DND-41 (cell line): ENCODE measurements around the gene NLRC4.

Experiments used
- ATAC-seq: fragments of 200-7000 bp; cut with Tn5 transposase; 3 replicates; pipeline ENCODE4 v1.9.1; 2021; ENCODE audit warnings: low read depth; ENCODE audit not compliant: insufficient read depth
- DNase-seq: peaks from one replicate; pipeline ENCODE4 v3.0.0-alpha.2; 2020
- H2AFZ ChIP-seq: 2 replicates; pipeline ENCODE4 v1.6.0; 2012; ENCODE audit warnings: low read depth, low read length
- H3K27ac ChIP-seq: 2 replicates; pipeline ENCODE4 v1.5.1; 2012; ENCODE audit warnings: low read length, inconsistent platforms
- H3K27me3 ChIP-seq: fragments of 200-600 bp; sonication (generic); 2 replicates; pipeline ENCODE4 v1.6.0; 2012; ENCODE audit warnings: low read length, mild to moderate bottlenecking, inconsistent platforms; ENCODE audit not compliant: insufficient read depth, poor library complexity
- H3K36me3 ChIP-seq: 2 replicates; pipeline ENCODE4 v1.5.1; 2012; ENCODE audit warnings: low read length, inconsistent platforms; ENCODE audit not compliant: insufficient read depth
- H3K4me1 ChIP-seq: 2 replicates; pipeline ENCODE4 v1.5.1; 2012; ENCODE audit warnings: mild to moderate bottlenecking, low read length; ENCODE audit not compliant: insufficient read depth
- H3K4me2 ChIP-seq: 2 replicates; pipeline ENCODE4 v1.6.0; 2012; ENCODE audit warnings: mild to moderate bottlenecking, moderate library complexity, low read length, inconsistent platforms; ENCODE audit not compliant: insufficient read depth
- H3K4me3 ChIP-seq, 2 experiments: fragments of 200-600 bp in 1 of 2; shearing (Covaris generic) in 1 of 2; 2 replicates each; pipeline ENCODE4 v1.5.1; 2012 to 2016; ENCODE audit warnings: inconsistent platforms in 2 of 2, low read length in 2 of 2, mild to moderate bottlenecking in 2 of 2, low read depth in 1 of 2, moderate library complexity in 1 of 2
- H3K79me2 ChIP-seq: 2 replicates; pipeline ENCODE4 v1.6.0; 2012; ENCODE audit warnings: low read length, inconsistent platforms; ENCODE audit not compliant: insufficient read depth
- H3K9ac ChIP-seq: 2 replicates; pipeline ENCODE4 v1.6.0; 2012; ENCODE audit warnings: low read depth, mild to moderate bottlenecking, inconsistent platforms, low read length, moderate library complexity
- H3K9me3 ChIP-seq: 2 replicates; pipeline ENCODE4 v1.5.1; 2012; ENCODE audit warnings: low read length, moderate library complexity, mild to moderate bottlenecking, inconsistent platforms; ENCODE audit not compliant: insufficient read depth, severe bottlenecking
- H4K20me1 ChIP-seq: 2 replicates; pipeline ENCODE4 v1.6.0; 2012; ENCODE audit warnings: low read length; ENCODE audit not compliant: insufficient read depth
- CTCF ChIP-seq: IDR thresholded peaks from 2 replicates; pipeline ENCODE4 v1.5.1; 2012; ENCODE audit warnings: borderline replicate concordance, low read length, moderate library complexity, mild to moderate bottlenecking; ENCODE audit not compliant: poor library complexity, severe bottlenecking; ENCODE audit errors: extremely low read depth
- EZH2 ChIP-seq: IDR thresholded peaks from 3 replicates; pipeline ENCODE4 v1.6.1; 2012; ENCODE audit warnings: borderline replicate concordance, low read depth, mild to moderate bottlenecking, moderate library complexity, low read length, inconsistent platforms; ENCODE audit not compliant: severe bottlenecking

The NLRC4 gene

GRCh38 chr2:32231959-32232358 is 32.7 kb downstream of the NLRC4 start:
- Histone ChIP-seq H2AFZ (no peak overlapping the region), H3K4me2 (no peak overlapping the region), H3K79me2 (no peaks in the 10 kb centered on the region), H3K36me3 (no peaks in the 10 kb centered on the region), H3K27ac (no peak overlapping the region), H3K4me1 (no peaks in the 10 kb centered on the region), H3K9me3 (no peaks in the 10 kb centered on the region), H3K9ac (no peak overlapping the region), H3K27me3 (no peaks in the 10 kb centered on the region), H3K4me3 (no peak overlapping the region), H4K20me1 (no peaks in the 10 kb centered on the region)
- no peak for DNase-seq
- TF ChIP-seq EZH2 = no peak
- no peak for ATAC-seq

GRCh38 chr2:32229635-32230034 is 35.1 kb downstream of the NLRC4 start:
- Histone ChIP-seq H3K9me3 (no peaks in the 10 kb centered on the region), H4K20me1 (no peaks in the 10 kb centered on the region), H3K36me3 (no peaks in the 10 kb centered on the region), H3K27ac (no peak overlapping the region), H3K27me3 (no peaks in the 10 kb centered on the region), H3K79me2 (no peaks in the 10 kb centered on the region), H3K9ac (no peak overlapping the region), H3K4me1 (no peaks in the 10 kb centered on the region), H2AFZ (no peak overlapping the region), H3K4me2 (no peak overlapping the region), H3K4me3 (no peak overlapping the region)
- DNase-seq = no peak
- no peak for ATAC-seq
- no peak for TF ChIP-seq EZH2

GRCh38 chr2:32228181-32228580 is 36.5 kb downstream of the NLRC4 start:
- Histone ChIP-seq H3K4me1 (no peaks in the 10 kb centered on the region), H3K4me2 (no peak overlapping the region), H3K27ac (no peak overlapping the region), H4K20me1 (no peaks in the 10 kb centered on the region), H3K27me3 (no peaks in the 10 kb centered on the region), H3K36me3 (peaks cover 9% of the 10 kb centered on the region; the same call in 1 of the 2 replicates), H3K4me3 (no peak overlapping the region), H2AFZ (no peak overlapping the region), H3K9me3 (no peaks in the 10 kb centered on the region), H3K9ac (no peak overlapping the region), H3K79me2 (no peaks in the 10 kb centered on the region)
- no peak for TF ChIP-seq EZH2
- ATAC-seq (no peak), DNase-seq (no peak)

GRCh38 chr2:32227492-32227891 is 37.2 kb downstream of the NLRC4 start:
- Histone ChIP-seq H3K27ac (no peak overlapping the region), H3K4me2 (no peak overlapping the region), H3K4me1 (no peaks in the 10 kb centered on the region), H2AFZ (no peak overlapping the region), H4K20me1 (no peaks in the 10 kb centered on the region), H3K27me3 (no peaks in the 10 kb centered on the region), H3K79me2 (no peaks in the 10 kb centered on the region), H3K9me3 (no peaks in the 10 kb centered on the region), H3K9ac (no peak overlapping the region), H3K36me3 (peaks cover 13% of the 10 kb centered on the region), H3K4me3 (no peak overlapping the region)
- DNase-seq = no peak
- no peak for ATAC-seq
- TF ChIP-seq CTCF = no peak
- TF ChIP-seq EZH2 = no peak

GRCh38 chr2:32222966-32223365 is 41.7 kb downstream of the NLRC4 start:
- Histone ChIP-seq H3K27ac (no peak overlapping the region), H3K79me2 (no peaks in the 10 kb centered on the region), H2AFZ (no peak overlapping the region), H3K4me2 (no peak overlapping the region), H3K9ac (no peak overlapping the region), H3K4me1 (no peaks in the 10 kb centered on the region), H3K27me3 (no peaks in the 10 kb centered on the region), H4K20me1 (no peaks in the 10 kb centered on the region), H3K9me3 (no peaks in the 10 kb centered on the region), H3K36me3 (peaks cover 29% of the 10 kb centered on the region), H3K4me3 (no peak overlapping the region)
- DNase-seq (no peak), ATAC-seq (no peak)
- no peak for TF ChIP-seq CTCF
- TF ChIP-seq EZH2 = no peak
